Keratinocyte (primary cell): ENCODE measurements around the gene RND3. TPM values are rescaled to one million over a fixed set of nuclear protein-coding genes. Genes with fewer than 3 reads are reported as not detected.

ENCODE experiments used
- DNase-seq: peaks from one replicate; pipeline ENCODE4 v3.0.0-alpha.2; 2011; ENCODE audit warnings: low read depth, missing footprints, low spot score
- FAIRE-seq: peaks from 2 replicates; lab custom pipeline; 2011; peaks lifted over from hg19 to GRCh38; lab: Jason Lieb, UNC
- H2AFZ ChIP-seq: 2 replicates; pipeline ENCODE4 v1.6.0; 2012; ENCODE audit warnings: low read length, control low read depth, inconsistent platforms; ENCODE audit not compliant: control insufficient read depth
- H3K27ac ChIP-seq: 2 replicates; pipeline ENCODE4 v1.5.1; 2011; ENCODE audit warnings: low read length; ENCODE audit not compliant: control insufficient read depth, insufficient read depth
- H3K27me3 ChIP-seq: 3 replicates; pipeline ENCODE4 v1.6.0; 2011; ENCODE audit warnings: low read length; ENCODE audit not compliant: control insufficient read depth, insufficient read depth; ENCODE audit errors: extremely low read depth
- H3K36me3 ChIP-seq, 2 experiments: 2 replicates in 1 of 2; 3 replicates in 1 of 2; pipeline ENCODE4 v1.5.1; 2011; ENCODE audit warnings: low read length in 2 of 2, mild to moderate bottlenecking in 1 of 2; ENCODE audit not compliant: control insufficient read depth in 2 of 2, insufficient read depth in 2 of 2; ENCODE audit errors: extremely low read depth in 1 of 2
- H3K4me1 ChIP-seq: 3 replicates; pipeline ENCODE4 v1.5.1; 2011; ENCODE audit warnings: low read length; ENCODE audit not compliant: control insufficient read depth, insufficient read depth; ENCODE audit errors: extremely low read depth
- H3K4me2 ChIP-seq: 3 replicates; pipeline ENCODE4 v1.6.0; 2011; ENCODE audit warnings: low read depth, low read length; ENCODE audit not compliant: control insufficient read depth, insufficient read depth; ENCODE audit errors: extremely low read depth
- H3K4me3 ChIP-seq, 3 experiments: fragments of 200-600 bp in 1 of 3; sonication (generic) in 1 of 3; 2 replicates in 2 of 3; 3 replicates in 1 of 3; pipeline ENCODE4 v1.5.1; 2011 to 2016; ENCODE audit warnings: low read length in 3 of 3, mild to moderate bottlenecking in 3 of 3, control low read depth in 2 of 3, inconsistent platforms in 1 of 3, low read depth in 1 of 3, mixed read lengths in 1 of 3, mixed run types in 1 of 3, moderate library complexity in 1 of 3; ENCODE audit not compliant: control insufficient read depth in 2 of 3, insufficient read depth in 2 of 3; ENCODE audit errors: extremely low read depth in 1 of 3
- H3K79me2 ChIP-seq: 2 replicates; pipeline ENCODE4 v1.6.0; 2012; ENCODE audit warnings: low read length; ENCODE audit not compliant: control insufficient read depth, insufficient read depth
- H3K9ac ChIP-seq: 3 replicates; pipeline ENCODE4 v1.6.0; 2011; ENCODE audit warnings: low read length; ENCODE audit not compliant: control insufficient read depth, insufficient read depth; ENCODE audit errors: extremely low read depth
- H3K9me1 ChIP-seq: 3 replicates; pipeline ENCODE4 v1.6.0; 2011; ENCODE audit warnings: low read length; ENCODE audit not compliant: control insufficient read depth, insufficient read depth; ENCODE audit errors: extremely low read depth
- H3K9me3 ChIP-seq: 2 replicates; pipeline ENCODE4 v1.5.1; 2012; ENCODE audit warnings: low read depth, low read length; ENCODE audit not compliant: control insufficient read depth
- H4K20me1 ChIP-seq: 3 replicates; pipeline ENCODE4 v1.6.0; 2011; ENCODE audit warnings: low read length; ENCODE audit not compliant: control insufficient read depth, insufficient read depth; ENCODE audit errors: extremely low read depth
- EZH2 ChIP-seq: IDR thresholded peaks from one replicate; pipeline ENCODE4 v1.6.1; 2012; ENCODE audit warnings: inconsistent platforms, mild to moderate bottlenecking, low read length, moderate library complexity
- dilution Hi-C: fragments of 300-500 bp; cut with MboI; formaldehyde crosslinking; loops from one replicate; pipeline ENCODE4 v1.7.0; 2020; ENCODE audit warnings: low sequenced_read_pairs; ENCODE audit not compliant: extremely low pct_ligation_motif_present
- polyA plus RNA-seq, 5 experiments: library from polyadenylated mRNA; depleted of rRNA in 3 of 5; stranded (reverse) in 3 of 5; stranded (forward) in 1 of 5; unstranded in 1 of 5; fragments of >200 nt; gene quantifications; 1 replicate in 1 of 5; 2 replicates in 3 of 5; 3 replicates in 1 of 5; pipeline versions ENCODE4 v1.2.1 to v1.2.3, GENCODE V29; 2011 to 2012; ENCODE audit warnings: missing spikeins in 2 of 5, low read depth in 1 of 5, low replicate concordance in 1 of 5
- TF ChIP-seq, protein P1 (sequence below), 3 experiments: IDR thresholded peaks in 1 of 3; conservative IDR thresholded peaks in 1 of 3; optimal IDR thresholded peaks in 1 of 3; 2 replicates in 2 of 3; 3 replicates in 1 of 3; pipeline versions ENCODE3 to v1.5.1; 2011; ENCODE audit warnings: low read length in 3 of 3, mild to moderate bottlenecking in 3 of 3, moderate library complexity in 2 of 3, control low read depth in 1 of 3, inconsistent platforms in 1 of 3; ENCODE audit not compliant: insufficient read depth in 2 of 3; ENCODE audit errors: extremely low read depth in 1 of 3

The RND3 gene
- polyA plus RNA-seq, 1 donor (not counting 4 experiments of a cell fraction or from before 2014, with no cell fraction given): 202 TPM

- Histone ChIP-seq H4K20me1 (no peaks in the 10 kb centered on the region), H3K4me3 (no peak overlapping the region), H3K27me3 (no peaks in the 10 kb centered on the region), H3K9ac (no peak overlapping the region), H3K4me1 (peaks cover 34% of the 10 kb centered on the region), H2AFZ (no peak overlapping the region), H3K27ac (no peak overlapping the region), H3K79me2 (no peaks in the 10 kb centered on the region), H3K9me1 (no peaks in the 10 kb centered on the region), H3K4me2 (no peak overlapping the region), H3K36me3 (no peaks in the 10 kb centered on the region), H3K9me3 (no peaks in the 10 kb centered on the region)
- dilution Hi-C loops: no loop called here
- no peak for TF ChIP-seq EZH2
- TF ChIP-seq, protein P1, sequence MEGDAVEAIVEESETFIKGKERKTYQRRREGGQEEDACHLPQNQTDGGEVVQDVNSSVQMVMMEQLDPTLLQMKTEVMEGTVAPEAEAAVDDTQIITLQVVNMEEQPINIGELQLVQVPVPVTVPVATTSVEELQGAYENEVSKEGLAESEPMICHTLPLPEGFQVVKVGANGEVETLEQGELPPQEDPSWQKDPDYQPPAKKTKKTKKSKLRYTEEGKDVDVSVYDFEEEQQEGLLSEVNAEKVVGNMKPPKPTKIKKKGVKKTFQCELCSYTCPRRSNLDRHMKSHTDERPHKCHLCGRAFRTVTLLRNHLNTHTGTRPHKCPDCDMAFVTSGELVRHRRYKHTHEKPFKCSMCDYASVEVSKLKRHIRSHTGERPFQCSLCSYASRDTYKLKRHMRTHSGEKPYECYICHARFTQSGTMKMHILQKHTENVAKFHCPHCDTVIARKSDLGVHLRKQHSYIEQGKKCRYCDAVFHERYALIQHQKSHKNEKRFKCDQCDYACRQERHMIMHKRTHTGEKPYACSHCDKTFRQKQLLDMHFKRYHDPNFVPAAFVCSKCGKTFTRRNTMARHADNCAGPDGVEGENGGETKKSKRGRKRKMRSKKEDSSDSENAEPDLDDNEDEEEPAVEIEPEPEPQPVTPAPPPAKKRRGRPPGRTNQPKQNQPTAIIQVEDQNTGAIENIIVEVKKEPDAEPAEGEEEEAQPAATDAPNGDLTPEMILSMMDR (optimal IDR thresholded peaks at IDR 0.05 in 1 of 3, IDR thresholded peaks at IDR 0.05 in 1 of 3, conservative IDR thresholded peaks at IDR 0.05 in 1 of 3; ENCODE audit: extremely low read depth in 1 of 3, insufficient read depth in 2 of 3, low read length in 3 of 3): no peak
- DNase-seq (no peak), FAIRE-seq (no peak)
Observed at GRCh38 chr2:150517951-150518680, 30.6 kb upstream of the RND3 start.

GRCh38 chr2:150513647-150514046 lies 26.2 kb upstream of the RND3 start:
- Histone ChIP-seq H3K27ac (no peak overlapping the region), H3K36me3 (no peaks in the 10 kb centered on the region), H3K27me3 (no peaks in the 10 kb centered on the region), H3K4me2 (no peak overlapping the region), H3K4me1 (peaks cover 6% of the 10 kb centered on the region), H2AFZ (no peak overlapping the region), H3K9ac (no peak overlapping the region), H3K9me3 (no peaks in the 10 kb centered on the region), H3K9me1 (no peaks in the 10 kb centered on the region), H3K79me2 (no peaks in the 10 kb centered on the region), H4K20me1 (no peaks in the 10 kb centered on the region), H3K4me3 (no peak overlapping the region)
- TF ChIP-seq, protein P1 (optimal IDR thresholded peaks at IDR 0.05 in 1 of 3, IDR thresholded peaks at IDR 0.05 in 1 of 3, conservative IDR thresholded peaks at IDR 0.05 in 1 of 3; ENCODE audit: extremely low read depth in 1 of 3, insufficient read depth in 2 of 3, low read length in 3 of 3): no peak
- TF ChIP-seq EZH2: no peak
- dilution Hi-C loops: no loop called here
- FAIRE-seq: no peak
- no peak for DNase-seq
